Naive thymus-derived CD8-positive, alpha-beta T cell (primary cell): ENCODE results near the gene NRXN3. TPM values are rescaled to one million over a fixed set of nuclear protein-coding genes. Genes with fewer than 3 reads are reported as not detected.

Experiments
- ATAC-seq, 2 donors: fragments of 150-1000 bp; cut with Tn5 transposase in 1 of 2; sonication (Bioruptor Pico), chemical (Tn5 transposase) in 1 of 2; 1 replicate in 1 of 2; 2 replicates in 1 of 2; pipeline ENCODE4 v1.10.0; 2021; ENCODE audit warnings: mild to moderate bottlenecking in 2 of 2, moderate library complexity in 2 of 2
- POLR2A ChIA-PET: fragments of 350-600 bp; sonication (Branson Sonifier 250); formaldehyde crosslinking; loops from one replicate; lab custom pipeline; 2021; ENCODE audit warnings: antibody characterized with exemption; lab: Charles Lee
- DNase-seq, 10 donors: peaks; one replicate each; pipeline versions ENCODE4 v3.0.0 to v3.0.0-alpha.2; 2020 to 2022
- H3K27ac Mint-ChIP-seq, 10 donors: one replicate each; pipeline ENCODE4 v1.8.0; 2020 to 2022; ENCODE audit warnings: mild to moderate bottlenecking in 10 of 10, mixed read lengths in 10 of 10, moderate library complexity in 4 of 10, inconsistent platforms in 1 of 10
- H3K27me3 Mint-ChIP-seq, 5 donors: one replicate each; pipeline ENCODE4 v1.8.0; 2021 to 2022; ENCODE audit warnings: mixed read lengths in 5 of 5
- H3K36me3 Mint-ChIP-seq, 3 donors: one replicate each; pipeline ENCODE4 v1.8.0; 2020 to 2022; ENCODE audit warnings: mixed read lengths in 3 of 3, mild to moderate bottlenecking in 2 of 3, inconsistent platforms in 1 of 3
- H3K4me1 Mint-ChIP-seq, 4 donors: one replicate each; pipeline ENCODE4 v1.8.0; 2021 to 2022; ENCODE audit warnings: mixed read lengths in 4 of 4
- H3K4me3 Mint-ChIP-seq, 10 donors: one replicate each; pipeline ENCODE4 v1.8.0; 2020 to 2022; ENCODE audit warnings: mild to moderate bottlenecking in 10 of 10, mixed read lengths in 10 of 10, moderate library complexity in 6 of 10, inconsistent platforms in 1 of 10
- H3K9me3 Mint-ChIP-seq, 9 donors: one replicate each; pipeline ENCODE4 v1.8.0; 2020 to 2022; ENCODE audit warnings: mixed read lengths in 9 of 9, mild to moderate bottlenecking in 3 of 9, inconsistent platforms in 1 of 9, moderate library complexity in 1 of 9
- polyA plus RNA-seq, 3 donors: library from polyadenylated mRNA; unstranded; fragments of 300-500 nt; fragmentation: Illumina TruSeq; gene quantifications; one replicate each; pipeline ENCODE4 v1.2.3, GENCODE V29; 2021
- total RNA-seq, 8 experiments: library from RNA in 2 of 8; stranded (reverse) in 2 of 8; gene quantifications; one replicate each; pipeline ENCODE4 v1.2.3 and lab custom pipeline; 2021 to 2026

NRXN3 gene
- total and polyA plus RNA-seq, 5 experiments from 2014 or later = not detected

DNA sequence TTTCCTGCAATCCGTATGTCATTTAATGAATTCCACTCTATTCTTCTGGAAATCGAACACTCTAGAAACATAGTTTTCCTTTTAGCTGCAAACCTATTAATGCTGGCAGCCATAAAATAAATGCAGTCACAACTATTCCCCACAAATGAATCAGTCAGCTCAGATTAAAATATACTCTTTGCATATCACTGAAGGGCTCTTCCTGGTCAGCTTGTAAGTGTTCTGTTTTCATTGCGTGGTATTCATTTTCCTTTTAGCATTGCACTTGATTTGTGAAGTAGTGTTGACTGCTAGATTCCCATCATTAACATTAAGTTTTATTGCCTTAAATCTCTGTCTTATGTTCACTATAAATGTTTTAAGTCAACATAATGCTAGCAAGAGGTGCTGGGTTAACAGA, 1355.2 kb downstream of the NRXN3 start:
- Mint-ChIP-seq H3K9me3 (peaks cover 0 to 16% (median 3%) of the 10 kb centered on the region in 9 donors), H3K36me3 (no peaks in the 10 kb centered on the region), H3K4me1 (no peaks in the 10 kb centered on the region), H3K27me3 (peaks cover 0 to 3% (median 0%) of the 10 kb centered on the region in 5 donors), H3K27ac (no peak overlapping the region), H3K4me3 (no peak overlapping the region)
- no peak for ATAC-seq
- POLR2A ChIA-PET = no interaction called here
- no peak for DNase-seq

DNA sequence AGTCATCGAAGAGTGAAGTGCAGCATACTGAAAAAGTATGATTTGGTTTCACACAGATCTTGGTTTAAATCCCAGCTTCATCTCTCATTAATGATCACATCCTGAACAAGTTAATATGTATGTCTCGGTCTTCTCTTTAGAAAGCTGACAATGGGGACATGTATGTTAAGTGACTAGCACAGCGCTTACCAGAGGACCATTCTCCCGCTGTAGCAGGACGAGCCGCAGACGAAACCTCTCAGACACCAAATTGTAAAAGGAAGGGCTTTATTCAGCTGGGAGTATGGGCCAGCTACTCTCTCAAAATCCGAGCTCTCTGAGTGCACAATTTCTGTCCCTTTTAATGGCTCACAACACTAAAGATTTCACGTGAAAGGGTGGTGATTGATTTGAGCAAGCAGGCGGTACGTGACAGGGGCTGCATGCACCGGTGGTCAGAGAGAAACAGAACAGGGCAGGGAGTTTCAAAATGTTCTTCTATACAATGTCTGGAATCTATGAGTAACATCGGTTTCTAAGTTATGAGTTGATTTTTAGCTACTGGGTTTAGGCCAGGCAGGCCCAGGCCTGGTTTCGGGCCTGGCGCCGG, 1358.7 kb downstream of the NRXN3 start:
- POLR2A ChIA-PET = no interaction called here
- Mint-ChIP-seq H3K9me3 (peaks cover 0 to 4% (median 0%) of the 10 kb centered on the region in 9 donors), H3K4me3 (no peak overlapping the region), H3K27me3 (peaks cover 0 to 1% (median 0%) of the 10 kb centered on the region in 5 donors), H3K36me3 (no peaks in the 10 kb centered on the region), H3K27ac (no peak overlapping the region), H3K4me1 (no peaks in the 10 kb centered on the region)
- DNase-seq (no peak), ATAC-seq (no peak)

DNA sequence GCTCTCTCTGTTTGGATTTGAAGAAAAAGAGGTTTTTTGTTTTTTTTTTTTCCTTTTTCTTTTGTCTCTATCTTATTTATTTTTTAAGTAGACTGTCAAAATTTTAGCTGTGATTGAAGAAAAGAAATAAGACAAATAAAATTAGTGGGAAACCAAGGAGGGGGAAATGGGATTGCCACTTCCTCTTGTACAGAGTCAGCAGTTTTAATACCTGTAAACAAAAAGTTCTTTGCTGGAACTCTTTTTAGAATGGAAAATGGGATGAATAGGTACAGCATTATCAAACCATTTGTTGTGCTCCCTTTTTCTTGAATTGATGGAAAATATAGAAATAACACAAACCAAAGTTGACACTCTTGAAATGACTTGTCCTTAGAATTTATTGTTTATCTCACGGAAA, 1360.4 kb downstream of the NRXN3 start:
- Mint-ChIP-seq H3K27ac (no peak overlapping the region), H3K4me3 (no peak overlapping the region), H3K36me3 (no peaks in the 10 kb centered on the region), H3K4me1 (no peaks in the 10 kb centered on the region), H3K9me3 (peaks cover 0 to 4% (median 0%) of the 10 kb centered on the region in 9 donors), H3K27me3 (peaks cover 0 to 1% (median 0%) of the 10 kb centered on the region in 5 donors)
- DNase-seq (no peak), ATAC-seq (no peak)
- POLR2A ChIA-PET = no interaction called here

DNA sequence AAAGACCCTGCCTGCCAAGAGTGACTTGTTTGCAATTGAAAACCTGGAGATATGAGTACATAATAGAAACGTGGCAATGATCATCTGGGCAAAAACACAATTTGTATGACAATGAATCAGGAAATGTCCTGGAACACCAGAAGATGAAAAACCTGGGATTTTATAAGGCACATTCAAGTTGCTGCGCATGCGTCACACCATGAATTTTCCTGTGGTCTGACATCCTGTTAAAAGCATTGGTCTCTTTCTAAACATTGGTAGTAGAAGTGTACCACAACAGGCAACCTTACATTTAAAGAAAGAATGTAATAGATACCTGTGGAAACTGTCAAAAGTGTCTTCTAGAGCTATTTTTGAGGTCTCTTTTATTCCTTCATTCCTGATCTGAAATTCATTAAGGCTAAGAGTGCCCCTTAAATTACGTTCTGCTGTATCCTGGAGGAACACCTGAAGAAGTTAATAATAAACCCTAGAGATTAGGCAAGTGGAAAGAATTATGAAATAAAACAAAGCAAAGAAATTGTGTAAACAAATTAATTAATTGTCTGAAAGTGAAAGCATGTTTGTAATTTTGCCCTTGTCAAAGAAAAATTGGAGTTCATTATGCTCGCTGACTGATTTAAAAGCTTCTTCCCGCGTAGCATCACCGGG, 1364.7 kb downstream of the NRXN3 start:
- Mint-ChIP-seq H3K4me1 (no peaks in the 10 kb centered on the region), H3K27me3 (peaks cover 0 to 2% (median 0%) of the 10 kb centered on the region in 5 donors), H3K9me3 (peaks cover 0 to 10% (median 4%) of the 10 kb centered on the region in 9 donors), H3K27ac (no peak overlapping the region), H3K36me3 (no peaks in the 10 kb centered on the region), H3K4me3 (no peak overlapping the region)
- POLR2A ChIA-PET = no interaction called here
- no peak for ATAC-seq
- DNase-seq = no peak

DNA sequence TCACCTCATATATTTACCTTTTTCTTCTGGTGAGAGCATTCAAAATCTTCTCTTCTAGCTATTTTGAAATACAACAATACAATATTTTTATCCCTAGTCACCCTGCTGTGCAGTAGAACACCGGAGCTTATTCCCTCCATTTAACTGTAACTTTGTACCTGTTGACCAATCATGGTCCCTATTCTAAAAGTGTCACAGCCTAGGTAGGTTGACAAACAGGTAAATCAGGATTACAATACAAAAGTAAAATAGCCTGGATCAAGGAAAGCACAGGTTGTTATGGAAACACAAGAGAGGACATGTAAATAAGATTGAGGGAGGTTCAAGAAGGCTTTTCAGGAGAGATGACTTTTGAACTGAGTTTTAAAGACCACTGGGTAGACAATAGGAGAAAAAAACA, 1370.2 kb downstream of the NRXN3 start:
- ATAC-seq (no peak), DNase-seq (no peak)
- Mint-ChIP-seq H3K27me3 (peaks cover 0 to 2% (median 0%) of the 10 kb centered on the region in 5 donors), H3K4me3 (no peak overlapping the region), H3K4me1 (no peaks in the 10 kb centered on the region), H3K36me3 (no peaks in the 10 kb centered on the region), H3K9me3 (peaks cover 0 to 13% (median 7%) of the 10 kb centered on the region in 9 donors), H3K27ac (no peak overlapping the region)
- POLR2A ChIA-PET = no interaction called here

DNA sequence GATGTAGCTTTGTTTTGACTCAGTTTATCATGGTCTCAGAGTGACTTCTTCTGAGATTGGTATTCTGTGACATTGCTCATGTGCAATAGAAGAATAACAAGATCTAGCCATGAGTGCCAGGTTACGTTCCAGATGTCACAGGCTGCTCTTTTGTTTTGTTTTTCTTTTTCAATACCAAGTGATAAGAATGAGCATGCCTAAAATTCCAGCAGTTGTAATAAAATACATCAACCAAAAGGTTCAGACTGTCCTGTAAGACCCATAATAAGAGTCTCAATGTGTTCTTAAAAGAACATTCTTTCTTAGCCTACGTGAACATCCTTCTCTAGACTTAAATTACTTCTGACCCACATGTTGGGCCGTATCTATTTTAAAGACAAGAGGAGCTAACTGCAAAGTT, 1371.9 kb downstream of the NRXN3 start:
- POLR2A ChIA-PET = no interaction called here

DNA sequence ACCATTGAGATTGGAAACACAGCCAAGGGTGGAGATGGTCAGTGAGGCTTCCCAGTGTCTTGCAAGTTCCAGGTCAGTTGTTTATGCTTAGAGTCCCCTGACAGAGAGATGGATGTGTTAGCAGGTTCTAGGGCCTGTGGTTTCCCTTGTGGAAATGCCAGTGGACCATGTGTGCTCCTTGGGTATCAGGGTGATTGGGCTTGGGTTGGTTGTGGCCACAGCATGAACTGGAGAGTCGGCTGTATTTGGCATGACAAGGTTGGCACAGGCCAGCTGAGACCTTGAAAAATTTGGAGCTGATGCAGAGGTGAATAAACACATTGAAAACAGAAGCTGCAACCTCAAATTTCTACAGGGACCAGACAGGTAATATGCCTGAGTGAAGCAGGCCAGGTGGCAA, 1373.2 kb downstream of the NRXN3 start:
- H3K4me3 Mint-ChIP-seq = no peak overlapping the region
- no peaks in the 10 kb centered on the region for H3K27me3 Mint-ChIP-seq
- no peak overlapping the region for H3K27ac Mint-ChIP-seq
- POLR2A ChIA-PET = no interaction called here
- H3K36me3 Mint-ChIP-seq = peaks cover 0 to 6% (median 0%) of the 10 kb centered on the region in 3 donors
- no peaks in the 10 kb centered on the region for H3K4me1 Mint-ChIP-seq
- no peak for DNase-seq
- ATAC-seq = no peak
- H3K9me3 Mint-ChIP-seq = peaks cover 0 to 13% (median 2%) of the 10 kb centered on the region in 9 donors

More for the DNA sequence above, 1371.9 kb downstream of the NRXN3 start:
- Mint-ChIP-seq H3K9me3 (peaks cover 0 to 8% (median 2%) of the 10 kb centered on the region in 9 donors), H3K27ac (no peak overlapping the region), H3K4me3 (no peak overlapping the region), H3K27me3 (peaks cover 0 to 2% (median 0%) of the 10 kb centered on the region in 5 donors), H3K36me3 (no peaks in the 10 kb centered on the region), H3K4me1 (no peaks in the 10 kb centered on the region)
- no peak for DNase-seq
- no peak for ATAC-seq

DNA sequence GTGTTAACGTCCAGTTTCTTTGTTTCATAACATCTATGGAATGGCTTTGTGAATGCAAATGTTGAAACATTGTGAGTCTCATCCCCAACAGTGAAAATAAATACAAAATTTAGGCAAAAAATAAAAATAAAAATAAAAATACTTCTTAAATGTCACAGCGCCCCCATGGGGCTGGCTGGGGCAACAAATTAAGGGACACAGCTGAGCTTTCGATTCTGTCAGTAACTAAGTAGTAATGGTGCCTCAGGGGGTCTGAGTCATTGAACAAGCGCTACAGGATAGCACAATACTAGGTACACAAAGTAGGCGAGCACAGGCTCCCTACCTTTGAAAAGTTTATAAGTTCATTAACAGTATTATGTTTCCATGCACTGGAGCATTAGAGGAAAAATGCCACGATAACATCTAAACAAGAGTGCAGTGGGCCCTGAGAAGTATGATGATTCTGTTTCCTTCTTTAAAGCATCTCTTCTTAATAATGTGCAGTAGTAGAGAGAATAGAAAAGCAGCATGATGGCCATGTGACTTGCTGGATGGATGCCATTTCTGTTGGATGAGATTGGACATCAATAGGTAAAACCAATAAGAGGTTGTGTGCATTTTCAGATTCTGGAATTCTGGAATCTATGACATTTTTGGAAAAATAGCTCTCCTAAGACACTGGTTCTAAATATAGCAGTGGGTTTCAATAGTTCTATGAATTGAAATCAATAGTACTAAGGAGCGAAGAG, 1374.0 kb downstream of the NRXN3 start:
- no peaks in the 10 kb centered on the region for H3K4me1 Mint-ChIP-seq
- POLR2A ChIA-PET = no interaction called here
- ATAC-seq (no peak), DNase-seq (no peak)
- H3K9me3 Mint-ChIP-seq = peaks cover 0 to 13% (median 2%) of the 10 kb centered on the region in 9 donors
- H3K36me3 Mint-ChIP-seq = peaks cover 0 to 6% (median 0%) of the 10 kb centered on the region in 3 donors
- H3K4me3 Mint-ChIP-seq = no peak overlapping the region
- H3K27ac Mint-ChIP-seq = no peak overlapping the region
- H3K27me3 Mint-ChIP-seq = no peaks in the 10 kb centered on the region

DNA sequence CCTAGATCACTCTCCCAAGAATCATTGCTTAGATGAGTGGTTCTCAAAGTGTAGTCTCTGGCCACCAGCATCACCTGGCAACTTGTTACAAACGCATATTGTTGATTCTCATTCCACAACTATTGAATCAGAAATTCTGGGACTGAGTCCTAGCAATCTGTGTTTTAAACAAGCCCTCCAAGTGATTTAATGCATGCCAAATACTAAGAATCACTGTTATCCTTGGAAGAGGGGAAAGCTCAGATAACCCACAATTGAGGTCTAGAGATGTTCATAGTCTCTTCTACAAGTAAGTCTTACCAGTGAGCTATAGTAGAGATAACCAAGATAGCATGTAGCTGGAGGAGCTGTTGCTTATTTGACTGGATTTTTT, 1374.5 kb downstream of the NRXN3 start:
- Mint-ChIP-seq H3K36me3 (peaks cover 0 to 6% (median 0%) of the 10 kb centered on the region in 3 donors), H3K27ac (no peak overlapping the region), H3K4me3 (no peak overlapping the region), H3K9me3 (peaks cover 0 to 12% (median 2%) of the 10 kb centered on the region in 9 donors), H3K27me3 (no peaks in the 10 kb centered on the region), H3K4me1 (no peaks in the 10 kb centered on the region)
- POLR2A ChIA-PET = no interaction called here
- ATAC-seq = no peak
- DNase-seq = no peak

DNA sequence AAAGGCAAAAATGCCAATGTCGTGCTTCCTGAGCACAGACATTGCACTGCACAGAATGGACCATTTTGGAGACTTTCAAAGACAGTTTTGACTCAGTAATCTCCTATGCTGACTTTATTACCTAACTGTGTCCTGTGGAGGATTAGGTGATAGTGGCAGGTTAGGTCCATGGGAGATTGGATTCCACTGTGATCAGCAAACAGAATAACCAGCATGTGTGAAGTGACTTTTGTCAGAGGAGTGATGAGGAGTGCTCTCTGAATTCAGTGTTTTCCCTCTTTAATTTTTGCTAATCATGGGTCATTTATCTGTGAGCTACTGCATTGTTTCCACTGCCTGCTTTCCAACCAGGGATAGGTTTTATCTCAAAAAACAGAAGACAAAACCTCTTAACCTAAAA, 1378.7 kb downstream of the NRXN3 start:
- ATAC-seq (no peak), DNase-seq (no peak)
- POLR2A ChIA-PET = no interaction called here
- Mint-ChIP-seq H3K4me1 (no peaks in the 10 kb centered on the region), H3K9me3 (peaks cover 0 to 19% (median 2%) of the 10 kb centered on the region in 9 donors), H3K27ac (no peak overlapping the region), H3K36me3 (peaks cover 0 to 6% (median 0%) of the 10 kb centered on the region in 3 donors), H3K4me3 (no peak overlapping the region), H3K27me3 (peaks cover 0 to 4% (median 0%) of the 10 kb centered on the region in 5 donors)

DNA sequence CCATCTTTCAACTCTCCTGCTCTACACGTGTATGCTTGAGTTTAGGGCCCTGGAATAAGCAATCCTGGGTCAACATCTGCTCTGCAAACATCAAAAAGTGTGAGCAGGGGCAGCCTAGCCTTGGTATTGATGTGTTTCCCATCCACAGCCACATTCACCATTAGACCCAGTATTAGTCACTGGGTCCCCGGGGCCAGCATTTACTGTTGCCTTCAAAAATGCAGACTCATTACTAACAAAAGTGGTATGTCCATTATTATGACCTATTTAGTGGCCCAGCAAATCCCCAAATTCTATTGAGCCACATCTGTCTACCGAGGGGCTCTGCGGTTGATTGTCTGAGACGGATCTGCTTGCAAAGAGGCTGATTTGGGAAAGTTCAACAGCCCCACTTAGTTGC, 1379.3 kb downstream of the NRXN3 start:
- Mint-ChIP-seq H3K36me3 (peaks cover 0 to 6% (median 0%) of the 10 kb centered on the region in 3 donors), H3K27me3 (peaks cover 0 to 4% (median 0%) of the 10 kb centered on the region in 5 donors), H3K9me3 (peaks cover 0 to 16% (median 2%) of the 10 kb centered on the region in 9 donors), H3K27ac (no peak overlapping the region), H3K4me3 (no peak overlapping the region), H3K4me1 (no peaks in the 10 kb centered on the region)
- DNase-seq (no peak), ATAC-seq (no peak)
- POLR2A ChIA-PET = no interaction called here

DNA sequence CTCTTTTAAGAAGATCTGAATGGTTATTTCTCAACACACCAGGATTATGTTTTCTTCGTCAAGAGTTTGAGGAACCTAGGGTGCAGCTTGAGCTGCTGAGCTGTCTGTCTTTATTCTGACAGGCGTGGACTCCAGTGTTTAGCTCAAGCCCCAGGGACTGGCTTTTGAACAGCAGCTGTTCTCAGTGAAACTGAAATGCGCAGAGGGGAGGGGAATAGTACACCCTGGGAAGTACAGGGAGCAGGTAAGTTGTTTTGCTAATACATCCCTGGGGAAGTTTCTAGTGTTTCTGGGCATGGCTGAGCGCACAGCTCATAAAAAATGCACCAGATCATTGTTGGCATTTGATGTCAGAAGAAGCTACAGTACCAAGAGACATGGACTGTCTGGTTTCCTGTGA, 1381.3 kb downstream of the NRXN3 start:
- Mint-ChIP-seq H3K4me3 (no peak overlapping the region), H3K4me1 (no peaks in the 10 kb centered on the region), H3K9me3 (peaks cover 0 to 22% (median 6%) of the 10 kb centered on the region in 9 donors), H3K27me3 (peaks cover 0 to 4% (median 0%) of the 10 kb centered on the region in 5 donors), H3K27ac (no peak overlapping the region), H3K36me3 (peaks cover 0 to 6% (median 0%) of the 10 kb centered on the region in 3 donors)
- ATAC-seq = no peak
- no peak for DNase-seq
- POLR2A ChIA-PET = no interaction called here

DNA sequence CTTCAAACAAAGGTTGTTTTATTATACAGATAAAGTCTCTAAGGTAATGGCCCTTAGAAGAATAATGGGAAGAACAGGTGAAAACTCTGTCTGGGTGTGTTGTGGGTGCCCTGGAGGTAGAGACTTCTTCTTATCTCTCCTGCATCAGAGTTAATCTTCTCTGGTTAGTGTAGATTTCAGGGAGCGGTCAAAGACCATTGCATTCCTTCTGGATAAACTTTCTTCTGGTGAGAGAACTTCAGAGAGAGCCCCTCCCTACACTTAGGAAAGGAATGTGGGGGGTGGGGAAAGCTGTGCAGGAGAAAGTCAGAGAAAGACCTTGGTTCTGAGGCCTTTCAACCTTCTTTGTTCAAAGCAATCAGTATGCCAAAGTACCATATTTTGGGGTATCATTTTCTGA, 1382.6 kb downstream of the NRXN3 start:
- peaks cover 0 to 17% (median 2%) of the 10 kb centered on the region in 9 donors for H3K9me3 Mint-ChIP-seq
- H3K4me1 Mint-ChIP-seq = no peaks in the 10 kb centered on the region
- peaks cover 0 to 4% (median 0%) of the 10 kb centered on the region in 5 donors for H3K27me3 Mint-ChIP-seq
- H3K4me3 Mint-ChIP-seq = no peak overlapping the region
- peaks cover 0 to under 1% (median 0%) of the 10 kb centered on the region in 3 donors for H3K36me3 Mint-ChIP-seq
- H3K27ac Mint-ChIP-seq = no peak overlapping the region
- ATAC-seq (no peak), DNase-seq (no peak)
- POLR2A ChIA-PET = no interaction called here
